Stimulated activated CD8-positive, alpha-beta memory T cell treated with anti-CD3 and anti-CD28 coated beads, Interleukin-15, amount 100 ng/mL, for 4 hours (primary cell): ENCODE data around the gene STIL.
"Not testable (repeated sequence)": the region's sequence is repeated elsewhere in the genome, so short reads cannot be mapped to it uniquely, and the experiment has no call there.

Experiments
- DNase-seq, 2 donors: peaks; one replicate each; pipeline ENCODE4 v3.0.0-alpha.2; 2020; ENCODE audit warnings: low read depth in 2 of 2

The STIL gene

DNA sequence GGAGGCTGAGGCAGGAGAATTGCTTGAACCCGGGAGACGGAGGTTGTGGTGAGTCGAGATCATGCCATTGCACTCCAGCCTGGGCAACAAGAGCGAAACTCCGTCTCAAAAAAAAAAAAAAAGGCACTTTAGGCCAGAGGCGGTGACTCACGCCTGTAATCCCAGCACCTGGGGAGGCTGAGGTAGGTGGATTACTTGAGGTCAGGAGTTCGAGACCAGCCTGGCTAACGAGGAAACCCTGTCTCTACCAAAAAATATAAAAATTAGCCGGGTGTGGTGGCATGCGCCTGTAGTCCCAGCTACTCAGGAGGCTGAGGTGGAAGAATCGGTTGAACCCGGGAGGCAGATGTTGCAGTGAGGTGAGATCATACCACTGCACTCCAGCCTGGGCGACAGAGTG, 6.0 kb upstream of the STIL start:
- not testable (repeated sequence) for DNase-seq

DNA sequence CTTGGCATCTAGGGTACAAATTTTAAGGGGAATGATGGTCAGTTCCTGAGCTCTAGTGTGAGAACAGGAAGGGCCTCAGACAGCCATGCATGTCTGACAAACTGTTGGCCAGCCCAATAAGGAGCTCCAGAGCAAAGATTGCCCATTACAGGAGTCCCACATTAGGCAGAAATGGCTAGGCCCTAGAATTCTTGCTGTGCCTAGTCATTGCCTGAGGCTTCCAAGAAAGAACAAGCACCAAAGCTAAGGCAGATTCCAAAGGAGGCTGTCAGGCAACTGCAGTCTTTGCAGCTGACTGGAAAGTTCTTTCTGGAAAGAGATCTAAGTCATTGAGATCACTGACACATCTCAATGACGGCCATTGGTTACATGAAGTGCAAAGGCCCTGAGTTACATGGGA, 3.9 kb upstream of the STIL start:
- DNase-seq, result no peak

DNA sequence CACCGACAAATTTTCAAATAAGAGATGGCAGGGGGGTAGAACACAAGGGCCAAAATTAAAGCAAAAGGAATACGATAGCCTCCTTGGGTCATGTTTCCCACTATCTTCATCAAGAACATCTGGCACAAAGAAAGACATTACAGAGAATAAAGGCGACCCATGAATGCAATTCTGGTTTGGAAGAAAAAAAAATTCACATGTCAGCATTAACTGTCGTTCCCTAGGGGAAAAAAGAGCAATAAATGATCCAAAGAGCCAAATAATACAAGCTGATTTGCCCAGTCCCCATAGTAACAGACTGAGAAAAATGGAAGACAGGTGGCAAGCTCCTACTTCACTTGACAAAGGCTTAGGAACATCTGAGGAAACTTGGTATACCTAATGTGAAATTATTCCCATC, 4.5 kb downstream of the STIL start:
- no peak for DNase-seq

DNA sequence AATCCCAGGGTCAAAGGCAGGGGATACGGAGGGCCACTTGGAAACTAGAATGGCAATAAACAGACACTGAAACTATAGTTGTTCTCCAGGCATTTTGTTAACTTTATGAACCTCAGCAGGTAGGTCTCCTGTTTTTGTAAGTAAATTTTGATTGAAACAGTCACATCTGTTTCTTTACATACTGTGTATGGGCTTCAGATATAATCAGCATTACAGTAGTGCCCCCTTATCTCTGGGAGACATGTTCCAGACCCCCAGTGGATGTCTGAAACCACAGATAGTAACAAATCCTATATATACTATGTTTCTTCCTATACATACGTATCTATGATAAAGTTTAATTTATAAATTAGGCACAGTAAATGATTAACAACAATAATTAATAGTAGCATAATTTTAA, 11.5 kb downstream of the STIL start:
- no peak for DNase-seq

DNA sequence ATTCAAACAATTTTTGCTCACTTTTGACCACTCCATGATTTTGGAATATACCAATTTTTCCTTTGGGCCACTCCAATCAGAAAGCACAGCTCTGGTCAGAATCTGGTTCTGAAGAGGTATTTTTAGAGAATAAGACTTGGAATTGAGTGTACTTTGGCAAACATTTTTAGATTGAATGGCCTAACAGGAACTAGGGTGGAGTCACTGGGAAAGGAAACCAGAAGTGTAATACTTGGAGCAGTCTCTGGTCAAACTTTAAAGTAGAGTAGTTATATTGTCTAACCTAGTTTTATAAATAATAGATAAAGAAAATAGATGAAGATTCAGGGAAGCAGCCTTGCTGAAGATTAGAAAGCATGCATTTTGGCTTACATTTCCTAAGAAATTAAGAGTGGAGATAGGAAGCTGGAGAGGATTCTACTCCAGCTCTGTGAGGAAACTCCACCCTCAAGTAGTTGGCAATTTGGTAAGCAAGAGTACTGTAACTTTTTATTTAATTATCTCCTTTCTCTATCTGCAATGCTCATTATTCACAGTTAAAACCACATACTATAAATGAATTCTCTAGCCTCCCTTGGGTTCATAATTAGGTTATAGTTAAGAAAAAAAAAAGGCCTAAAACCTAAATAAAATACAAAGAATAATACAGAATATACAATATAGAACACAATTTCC, 15.8 kb downstream of the STIL start:
- DNase-seq, result no peak

DNA sequence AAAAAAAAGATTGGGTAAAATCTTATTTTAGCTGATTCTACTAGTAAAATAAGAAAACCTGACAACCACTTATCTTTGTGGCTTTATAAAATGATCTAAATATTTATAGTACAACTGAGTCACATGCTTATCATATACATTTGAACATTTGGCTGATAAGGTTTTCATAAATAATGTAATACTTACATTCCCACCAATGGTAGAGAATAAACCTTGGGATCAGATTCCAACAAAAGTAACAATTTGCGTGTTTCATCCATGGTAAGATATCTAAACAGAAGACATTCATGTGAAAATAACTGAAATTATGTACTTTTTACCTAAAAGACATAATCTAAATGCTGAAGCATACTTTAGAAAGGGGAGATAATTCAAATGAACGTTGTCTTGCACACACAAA, 18.4 kb downstream of the STIL start:
- no peak for DNase-seq

DNA sequence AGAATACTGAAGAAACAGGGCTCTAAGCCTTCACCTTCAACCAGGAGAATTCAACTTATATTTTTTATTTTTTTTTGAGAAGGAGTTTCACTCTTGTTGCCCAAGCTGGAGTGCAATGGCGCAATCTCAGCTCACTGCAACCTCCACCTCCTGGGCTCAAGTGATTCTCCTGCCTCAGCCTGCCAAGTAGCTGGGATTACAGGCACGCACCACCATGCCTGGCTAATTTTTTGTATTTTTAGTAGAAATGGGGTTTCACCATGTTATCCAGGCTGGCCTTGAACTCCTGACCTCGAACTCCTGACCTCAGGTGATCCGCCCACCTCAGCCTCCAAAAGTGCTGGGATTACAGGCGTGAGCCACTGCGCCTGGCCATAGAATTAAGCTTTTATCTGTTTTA, 19.1 kb downstream of the STIL start:
- not testable (repeated sequence) for DNase-seq

DNA sequence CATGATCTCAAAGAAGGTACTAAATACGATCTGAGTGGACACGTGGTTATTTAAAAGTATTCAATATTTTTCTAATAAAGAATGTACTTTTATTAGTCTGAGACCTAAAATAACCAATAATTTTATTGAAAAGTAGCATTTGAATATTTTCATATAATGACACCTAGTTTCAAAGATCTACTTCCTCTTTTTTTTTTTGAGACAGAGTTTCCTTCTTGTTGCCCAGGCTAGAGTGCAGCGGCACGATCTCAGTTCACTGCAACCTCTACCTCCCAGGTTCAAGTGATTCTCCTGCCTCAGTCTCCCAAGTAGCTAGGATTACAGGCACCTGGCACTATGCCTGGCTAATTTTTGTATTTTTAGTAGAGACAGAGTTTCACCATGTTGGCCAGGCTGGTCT, 25.8 kb downstream of the STIL start:
- not testable (repeated sequence) for DNase-seq

DNA sequence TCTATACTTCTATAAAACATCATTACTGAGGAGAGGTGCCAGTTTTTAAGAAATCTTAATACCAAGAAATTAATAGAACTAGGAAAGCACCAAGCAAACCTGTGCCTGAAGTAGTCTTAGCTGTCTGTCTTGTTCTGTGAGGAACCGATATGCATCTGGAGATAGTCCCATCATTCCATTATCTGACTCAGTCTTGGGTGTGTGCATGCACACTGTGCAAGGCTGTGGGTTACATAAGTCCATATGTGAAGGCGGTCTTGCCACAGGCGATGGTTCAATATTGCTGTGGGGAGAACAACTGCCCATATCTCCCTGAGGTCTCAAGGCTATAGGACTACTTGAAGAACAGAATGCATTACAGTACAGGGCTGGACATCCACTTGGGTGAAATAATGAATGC, 33.8 kb downstream of the STIL start:
- no peak for DNase-seq

DNA sequence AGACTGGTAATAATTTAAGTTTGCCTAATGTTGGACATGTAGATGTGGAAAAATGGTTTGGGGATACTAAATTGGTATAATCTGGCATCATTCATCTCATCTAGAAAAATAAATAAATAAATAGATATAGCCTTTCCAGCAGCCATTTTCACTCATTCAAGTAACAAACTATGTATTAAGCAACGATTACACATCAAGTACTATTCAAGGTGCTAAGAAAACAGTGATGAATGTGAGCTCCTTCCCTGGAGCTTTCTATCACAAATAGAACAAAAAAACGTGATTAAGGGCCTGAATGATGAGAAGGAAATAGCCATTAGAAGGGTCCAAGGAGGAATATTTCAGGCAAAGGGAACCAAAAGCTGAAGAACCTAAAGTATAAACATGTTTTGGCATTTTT, 37.1 kb downstream of the STIL start:
- no peak for DNase-seq

DNA sequence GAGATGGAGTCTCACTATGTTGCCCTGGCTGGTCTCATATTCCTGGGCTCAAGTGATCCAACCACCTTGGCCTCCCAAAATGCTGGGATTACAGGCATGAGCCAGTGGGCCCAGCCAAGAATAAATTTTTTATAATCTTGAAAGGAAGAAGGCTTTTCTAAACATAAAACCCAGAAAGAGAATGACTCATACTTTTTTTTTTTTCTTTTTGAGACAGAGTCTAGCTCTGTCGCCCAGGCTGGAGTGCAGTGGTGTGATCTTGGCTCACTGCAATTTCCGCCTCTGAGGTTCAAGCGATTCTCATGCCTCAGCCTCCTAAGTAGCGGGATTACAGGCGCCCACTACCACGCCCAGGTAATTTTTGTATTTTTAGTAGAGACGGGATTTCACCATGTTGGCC, 38.1 kb downstream of the STIL start:
- not testable (repeated sequence) for DNase-seq

DNA sequence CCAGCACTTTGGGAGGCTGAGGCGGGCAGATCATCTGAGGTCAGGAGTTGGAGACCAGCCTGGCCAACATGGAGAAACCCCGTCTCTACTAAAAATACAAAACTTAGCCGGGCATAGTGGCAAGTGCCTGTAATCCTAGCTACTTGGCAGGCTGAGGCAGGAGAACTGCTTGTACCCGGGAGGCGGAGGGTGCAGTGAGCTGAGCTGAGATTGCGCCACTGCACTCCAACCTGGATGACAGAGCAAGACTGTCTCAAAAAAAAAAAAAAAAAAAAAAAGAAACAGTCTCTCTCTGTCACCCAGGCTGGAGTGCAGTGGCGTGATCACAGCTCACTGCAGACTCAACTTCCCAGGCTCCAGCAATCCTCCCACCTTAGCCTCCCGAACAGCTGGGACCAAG, 48.4 kb downstream of the STIL start:
- not testable (repeated sequence) for DNase-seq

DNA sequence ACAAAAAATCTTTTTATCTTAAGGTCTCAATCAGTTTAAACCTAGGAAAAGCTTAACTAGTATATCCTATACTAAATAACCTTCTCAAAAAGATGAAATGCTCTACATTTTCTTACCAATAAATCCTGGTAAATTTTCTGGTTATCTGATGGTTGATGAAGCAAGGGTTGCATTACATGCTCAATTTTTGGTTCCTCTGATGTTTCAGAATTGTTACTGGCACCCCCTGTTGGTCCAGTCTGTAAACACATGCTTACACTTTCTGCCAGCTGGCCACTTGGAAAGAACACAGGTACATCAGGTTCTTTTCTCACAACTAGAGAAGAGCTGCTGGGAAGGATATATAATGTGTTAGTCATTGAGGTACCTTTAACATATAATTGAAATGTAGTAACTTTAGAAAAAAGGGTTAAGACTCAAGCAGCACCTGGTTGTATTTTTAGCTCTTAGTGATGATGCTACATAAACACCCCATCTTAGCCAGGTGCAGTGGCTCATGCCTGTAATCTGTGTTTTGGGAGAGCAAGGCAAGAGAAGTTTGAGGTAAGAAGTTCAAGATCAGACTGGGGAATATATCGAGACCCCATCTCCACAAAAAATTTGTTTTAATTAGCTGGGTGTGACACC, 51.0 kb downstream of the STIL start:
- no peak for DNase-seq

DNA sequence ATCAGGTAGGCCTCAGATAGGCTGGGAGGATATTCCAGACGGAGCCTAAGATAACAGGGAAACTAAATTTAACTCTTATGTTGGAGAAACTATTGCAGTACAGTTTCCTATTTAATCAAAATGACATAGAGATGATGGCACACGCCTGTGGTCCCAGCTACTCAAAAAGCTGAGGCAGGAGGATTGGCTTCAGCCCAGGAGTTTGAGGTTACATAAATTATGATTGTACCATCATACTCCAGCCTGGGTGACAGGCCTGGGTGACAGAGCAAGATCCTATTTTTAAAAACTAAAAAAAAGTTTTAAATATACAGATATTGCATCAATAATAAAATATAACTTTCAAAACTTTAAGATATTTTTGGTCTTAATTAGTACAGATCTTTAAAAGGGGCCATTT, 56.7 kb downstream of the STIL start:
- no peak for DNase-seq

DNA sequence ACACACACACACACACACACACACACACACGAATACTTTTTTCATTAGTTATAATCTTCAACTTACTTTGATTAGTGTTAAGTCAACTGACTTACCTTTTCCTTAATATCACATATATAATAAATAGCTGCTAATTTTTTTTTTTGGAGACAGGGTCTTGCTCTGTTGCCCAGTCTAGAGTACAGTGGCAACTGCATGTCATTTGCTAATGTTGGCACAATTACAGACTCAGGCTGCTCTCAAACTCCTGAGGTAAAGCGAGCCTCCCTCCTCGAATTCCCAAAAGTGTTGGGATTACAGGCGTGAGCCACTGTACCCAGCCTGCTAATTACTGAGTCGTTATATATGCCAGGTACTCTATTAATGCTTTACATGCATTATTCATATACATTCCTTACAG, 61.2 kb downstream of the STIL start:
- DNase-seq, result no peak

DNA sequence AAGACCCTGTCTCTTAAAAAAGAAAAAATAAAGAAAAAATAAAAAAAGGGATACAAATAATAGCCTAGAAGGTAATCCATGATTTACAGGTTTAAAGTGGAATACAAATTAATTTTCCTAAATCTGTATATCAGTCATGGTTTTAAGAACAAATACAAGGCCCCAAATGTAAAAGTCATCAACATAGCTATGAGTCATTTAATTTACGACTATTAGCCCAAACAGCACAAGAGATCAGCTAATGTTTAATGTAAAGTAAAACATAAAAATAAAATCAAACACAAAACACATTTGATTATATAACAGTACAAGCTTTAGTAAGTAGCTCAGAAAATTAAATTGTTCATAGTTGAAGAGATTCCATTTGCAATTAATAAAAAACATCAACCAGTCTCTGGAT, 61.6 kb downstream of the STIL start:
- no peak for DNase-seq

DNA sequence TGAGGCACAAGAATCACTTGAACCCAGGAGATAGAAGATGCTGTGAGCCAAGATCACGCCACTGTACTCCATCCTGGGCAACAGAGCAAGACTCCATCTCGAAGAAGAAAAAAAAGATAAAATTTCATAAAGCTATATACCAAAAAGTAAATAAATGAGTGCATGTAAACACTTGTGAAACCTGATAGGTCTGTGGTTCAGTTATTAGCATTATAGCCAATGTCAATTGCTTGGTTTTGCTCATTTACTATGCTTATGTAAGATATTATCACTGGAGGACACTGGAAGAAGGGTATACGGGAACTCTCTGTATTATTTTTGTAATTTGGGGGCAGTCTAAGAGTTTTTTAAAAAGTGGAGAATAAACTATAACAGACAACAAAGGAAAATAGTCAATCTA, 64.2 kb downstream of the STIL start:
- no peak for DNase-seq

DNA sequence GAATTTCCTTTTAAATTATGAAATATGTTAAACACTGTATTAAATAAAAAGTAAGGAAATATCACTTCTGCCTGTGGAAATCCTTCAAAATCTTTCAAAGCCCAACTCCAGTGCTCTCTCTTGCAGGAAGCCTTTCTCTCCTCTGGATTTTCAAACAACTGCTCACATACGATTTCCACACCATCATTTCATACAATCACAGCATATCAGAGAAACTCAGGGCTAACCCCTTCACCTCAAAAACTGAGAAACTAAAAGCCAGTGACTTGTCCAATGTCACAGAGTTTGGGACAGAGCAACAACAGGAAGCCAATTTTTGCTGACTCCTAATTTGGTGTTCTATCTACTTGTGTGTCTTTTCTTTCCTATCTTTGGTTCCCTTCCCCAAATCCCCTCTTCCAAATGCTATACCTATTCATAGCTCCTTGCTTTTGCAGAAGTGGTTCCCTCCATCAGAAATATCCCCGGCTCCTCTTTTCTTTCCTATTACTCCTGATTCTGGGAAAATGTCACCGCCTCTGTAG, 69.5 kb downstream of the STIL start:
- no peak for DNase-seq

DNA sequence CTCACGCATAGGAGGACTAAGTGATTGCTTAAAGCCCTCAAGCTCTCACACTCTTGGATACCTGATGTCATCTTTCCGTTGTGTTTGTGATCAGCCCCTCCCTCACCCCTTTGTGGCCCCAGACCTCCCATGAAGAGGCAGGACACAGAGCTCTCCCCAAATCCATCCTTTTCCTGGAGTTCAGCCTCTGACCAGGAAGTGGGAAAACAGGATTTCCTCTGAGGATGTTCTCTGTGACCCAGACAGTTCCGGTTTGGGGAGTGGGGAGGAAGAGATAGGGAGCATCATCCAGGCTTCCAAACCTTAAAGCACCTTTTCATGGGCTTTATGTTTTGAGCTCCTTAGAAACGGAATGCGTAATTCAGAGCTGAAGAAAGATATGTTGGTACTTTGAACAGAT, 70.0 kb downstream of the STIL start:
- no peak for DNase-seq

DNA sequence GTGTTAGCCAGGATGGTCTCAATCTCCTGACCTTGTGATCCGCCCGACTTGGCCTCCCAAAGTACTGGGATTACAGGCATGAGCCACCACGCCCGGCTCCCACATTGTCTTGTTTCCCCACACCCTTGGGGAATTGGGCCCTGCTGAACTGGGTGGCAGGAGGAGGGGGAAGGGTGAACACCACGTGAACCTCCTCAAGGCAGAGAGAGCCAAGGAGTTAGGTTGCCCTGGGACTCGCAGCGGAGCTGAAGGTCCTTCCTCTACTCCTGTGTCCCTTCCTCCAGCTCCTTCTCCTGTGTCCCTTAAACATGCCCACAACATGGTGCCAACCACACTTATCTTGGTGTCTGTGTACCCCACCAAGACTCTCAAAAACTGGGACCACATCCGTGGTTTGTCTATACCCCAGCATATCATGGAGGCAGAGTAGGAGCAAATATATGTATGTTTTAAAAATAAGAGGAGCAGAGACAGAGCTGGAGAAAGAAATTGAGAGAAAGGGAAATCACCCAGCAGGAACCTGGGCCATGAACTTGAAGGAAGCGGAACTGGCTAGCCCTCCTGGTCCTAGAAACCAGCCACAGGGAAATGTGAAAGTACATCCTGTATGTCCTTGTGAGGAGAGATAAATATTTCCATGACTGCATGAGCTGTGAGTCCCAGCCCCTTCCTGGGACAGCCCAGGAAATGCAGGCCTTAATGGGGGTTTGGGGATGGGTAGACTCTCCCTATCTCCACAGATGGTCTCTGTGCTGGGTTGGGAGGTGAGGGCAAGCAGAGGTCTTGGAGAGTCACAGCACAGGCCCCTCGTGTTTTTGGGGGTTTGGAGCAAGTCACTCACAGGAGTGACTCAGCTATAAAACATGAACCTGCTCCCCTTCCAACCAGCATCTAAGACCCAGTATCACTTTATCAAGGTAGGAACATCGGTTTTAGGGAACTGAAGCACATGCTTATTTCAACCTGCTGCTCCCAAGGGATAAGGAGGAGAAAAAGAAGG, 72.5 kb downstream of the STIL start:
- DNase-seq, result no peak

DNA sequence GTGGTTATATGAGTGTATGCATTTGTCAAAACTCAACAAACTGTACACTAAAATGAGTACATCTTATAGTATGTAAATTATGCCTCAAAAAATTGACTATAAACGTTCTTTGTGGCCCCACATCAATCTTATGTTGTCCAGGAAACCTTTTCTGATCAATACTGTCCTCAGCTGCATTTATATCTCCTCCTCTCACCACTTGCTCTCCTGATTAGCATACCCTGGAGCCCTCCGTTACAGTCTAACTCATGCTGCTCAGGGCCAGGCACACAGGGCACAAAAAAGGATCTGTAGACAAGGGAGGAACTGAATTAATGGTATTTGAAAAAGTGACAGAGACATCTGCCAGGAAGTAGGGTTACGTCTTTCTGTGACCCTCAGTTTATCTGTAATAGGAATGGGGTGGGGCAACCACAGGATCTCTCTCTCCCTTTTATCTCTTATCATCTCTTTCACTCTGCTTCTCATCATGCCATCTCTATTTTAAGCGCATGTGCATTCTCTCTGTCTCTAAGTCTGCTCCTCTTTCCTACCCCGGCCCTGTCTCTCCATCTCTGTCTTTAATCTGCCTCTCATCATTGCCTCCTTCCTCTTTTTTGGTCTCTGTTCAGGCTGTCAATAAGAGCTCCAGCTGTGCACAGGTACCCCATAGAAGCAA, 74.9 kb downstream of the STIL start:
- DNase-seq, result no peak

DNA sequence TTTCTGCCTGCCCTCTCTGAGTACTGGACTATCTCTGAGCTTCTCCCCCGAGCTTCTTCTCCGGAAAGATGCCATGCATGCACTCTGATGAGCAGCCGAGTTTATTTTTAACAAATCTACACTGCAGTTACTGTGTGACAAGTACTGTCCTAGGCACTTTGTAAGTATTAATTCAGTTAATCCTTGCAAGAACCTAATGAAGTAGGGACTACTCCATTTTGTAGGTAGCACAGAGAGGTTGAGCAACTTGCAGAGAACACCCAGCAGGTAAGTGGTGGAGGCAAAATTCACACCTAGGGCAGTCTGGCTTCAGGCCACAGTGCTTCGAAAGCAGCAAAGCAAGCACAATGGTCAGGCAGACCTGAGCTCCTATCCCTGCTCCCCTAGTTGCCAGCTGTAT, 78.1 kb downstream of the STIL start:
- DNase-seq, result no peak
